Adrenal gland (tissue), 12 donors: ENCODE measurements around the gene AMMECR1. TPM values are rescaled to one million over a fixed set of nuclear protein-coding genes. Genes with fewer than 3 reads are reported as not detected.

Experiments used
- DNase-seq, 7 donors: peaks; one replicate each; pipeline ENCODE4 v3.0.0-alpha.2; 2019 to 2020
- H3K27ac ChIP-seq, 5 donors: fragments of 200-600 bp; sonication (generic) in 4 of 5; 1 replicate in 3 of 5; 2 replicates in 2 of 5; pipeline versions ENCODE4 v1.5.1 to v1.8.0; 2016 to 2020; ENCODE audit warnings: mild to moderate bottlenecking in 1 of 5
- H3K27me3 ChIP-seq: fragments of 200-600 bp; 2 replicates; pipeline ENCODE4 v1.8.0; 2021
- H3K36me3 ChIP-seq, 2 donors: fragments of 200-600 bp; replicated peaks in 1 of 2; 1 replicate in 1 of 2; 2 replicates in 1 of 2; pipeline versions ENCODE4 v1.5.1 to v1.8.0; 2018 to 2022
- H3K4me1 ChIP-seq, 2 donors: fragments of 200-600 bp; replicated peaks in 1 of 2; 1 replicate in 1 of 2; 2 replicates in 1 of 2; pipeline versions ENCODE4 v1.5.1 to v1.8.0; 2018 to 2021
- H3K4me3 ChIP-seq, 4 donors: fragments of 200-600 bp; sonication (generic) in 3 of 4; one replicate each; pipeline ENCODE4 v1.5.1; 2016 to 2018
- H3K9me3 ChIP-seq, 3 donors: fragments of 200-600 bp; sonication (generic) in 1 of 3; replicated peaks in 1 of 3; 1 replicate in 2 of 3; 2 replicates in 1 of 3; pipeline versions ENCODE4 v1.5.1 to v1.8.0; 2016 to 2021
- POLR2A ChIP-seq, 2 donors: fragments of 450-650 bp; IDR thresholded peaks; one replicate each; pipeline ENCODE4 v1.6.1; 2017; ENCODE audit warnings: antibody characterized with exemption in 2 of 2, mild to moderate bottlenecking in 2 of 2, moderate library complexity in 1 of 2
- WGBS, 4 donors: extraction: QIAGEN DNeasy Blood & Tissue Kit in 2 of 4; methylation state at CpG; one replicate each; pipeline versions ENCODE4 v1.1.5 to v1.1.7; 2013 to 2017; 5-methylcytosine and 5-hydroxymethylcytosine counted together
- intact Hi-C, 2 donors: fragments of 100-400 bp; cut with DNase I; formaldehyde crosslinking; loops; one replicate each; pipeline versions ENCODE4 v1.14.1 to v1.15.0; 2022 to 2023
- polyA plus RNA-seq, 3 donors: library from polyadenylated mRNA; stranded (reverse); fragments of 200-250 nt in 2 of 3; fragments of 350-450 nt in 1 of 3; fragmentation: Illumina TruSeq in 1 of 3; extraction: RNeasy Lipid Tissue Mini Kit (QIAGEN cat#74804) in 1 of 3; gene quantifications; one replicate each; pipeline ENCODE4 v1.2.3, GENCODE V29; 2013 to 2014
- total RNA-seq, 9 donors: library from RNA; depleted of rRNA in 4 of 9; stranded (reverse); fragments of >200 nt in 4 of 9; fragments of 120-200 nt in 1 of 9; fragmentation: NEBNext Ultra II Directional in 1 of 9; extraction: Animal tissue kit (Norgen Biotek cat#: 25700) in 1 of 9; gene quantifications; one replicate each; pipeline versions ENCODE4 v1.1.0 to v1.2.4, GENCODE V29; 2013 to 2023
- TF ChIP-seq, protein P1 (sequence below), 6 experiments: fragments of 450-650 bp in 4 of 6; fragments of 200-600 bp in 2 of 6; sonication (generic) in 1 of 6; IDR thresholded peaks; 1 replicate in 5 of 6; 2 replicates in 1 of 6; pipeline versions ENCODE4 v1.5.1 to v1.8.0; 2016 to 2021; ENCODE audit warnings: antibody characterized with exemption in 6 of 6, mild to moderate bottlenecking in 2 of 6, moderate library complexity in 1 of 6
- donor health status: healthy with polysubstance abuse.
- donor health status: Bipolar disorder and iron deficiency.
- donor health status: DM: yes; HTN: yes; CAD: no.
- donor health status: DM: no; HTN: no; CAD: no.
- donor health status: DM: no; HTN: no; CAD: no.
- donor health status: DM: yes; HTN: yes; CAD: no.

Gene AMMECR1
- total and polyA plus RNA-seq, 12 donors: 2.6 to 20.1 (median 7.8) TPM

DNA sequence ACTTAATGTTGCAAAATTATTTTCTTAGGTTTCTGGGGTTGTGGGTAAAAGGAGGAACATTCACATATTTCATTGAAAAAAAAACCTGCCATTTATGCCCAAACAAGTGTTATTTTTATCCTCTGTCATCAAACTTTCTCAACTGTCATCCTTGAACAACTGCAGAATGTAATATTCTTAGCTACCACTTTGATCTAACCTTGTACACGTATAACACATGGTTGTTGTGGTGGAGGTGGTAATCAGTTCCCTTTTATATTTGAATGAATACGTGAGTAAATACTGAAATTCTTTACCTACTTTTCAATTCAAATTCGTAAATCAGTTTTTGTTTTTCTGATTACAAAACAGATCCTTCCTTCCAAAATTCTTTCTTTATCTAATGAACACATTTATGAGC, 3.8 kb upstream of the AMMECR1 start:
- H3K4me1 ChIP-seq: no peaks in the 10 kb centered on the region
- H3K36me3 ChIP-seq: no peaks in the 10 kb centered on the region
- no peaks in the 10 kb centered on the region for H3K9me3 ChIP-seq
- DNase-seq: no peak
- no peak overlapping the region for H3K4me3 ChIP-seq
- TF ChIP-seq, protein P1, sequence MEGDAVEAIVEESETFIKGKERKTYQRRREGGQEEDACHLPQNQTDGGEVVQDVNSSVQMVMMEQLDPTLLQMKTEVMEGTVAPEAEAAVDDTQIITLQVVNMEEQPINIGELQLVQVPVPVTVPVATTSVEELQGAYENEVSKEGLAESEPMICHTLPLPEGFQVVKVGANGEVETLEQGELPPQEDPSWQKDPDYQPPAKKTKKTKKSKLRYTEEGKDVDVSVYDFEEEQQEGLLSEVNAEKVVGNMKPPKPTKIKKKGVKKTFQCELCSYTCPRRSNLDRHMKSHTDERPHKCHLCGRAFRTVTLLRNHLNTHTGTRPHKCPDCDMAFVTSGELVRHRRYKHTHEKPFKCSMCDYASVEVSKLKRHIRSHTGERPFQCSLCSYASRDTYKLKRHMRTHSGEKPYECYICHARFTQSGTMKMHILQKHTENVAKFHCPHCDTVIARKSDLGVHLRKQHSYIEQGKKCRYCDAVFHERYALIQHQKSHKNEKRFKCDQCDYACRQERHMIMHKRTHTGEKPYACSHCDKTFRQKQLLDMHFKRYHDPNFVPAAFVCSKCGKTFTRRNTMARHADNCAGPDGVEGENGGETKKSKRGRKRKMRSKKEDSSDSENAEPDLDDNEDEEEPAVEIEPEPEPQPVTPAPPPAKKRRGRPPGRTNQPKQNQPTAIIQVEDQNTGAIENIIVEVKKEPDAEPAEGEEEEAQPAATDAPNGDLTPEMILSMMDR (IDR thresholded peaks at IDR 0.05): no peak
- TF ChIP-seq POLR2A (IDR thresholded peaks at IDR 0.05): no peak
- no peak overlapping the region for H3K27ac ChIP-seq
- WGBS, 4 donors: 40 to 72% (median 53%) methylated on average over 3 of the region's 3 CpGs
- intact Hi-C loops: no loop called here
- no peaks in the 10 kb centered on the region for H3K27me3 ChIP-seq

DNA sequence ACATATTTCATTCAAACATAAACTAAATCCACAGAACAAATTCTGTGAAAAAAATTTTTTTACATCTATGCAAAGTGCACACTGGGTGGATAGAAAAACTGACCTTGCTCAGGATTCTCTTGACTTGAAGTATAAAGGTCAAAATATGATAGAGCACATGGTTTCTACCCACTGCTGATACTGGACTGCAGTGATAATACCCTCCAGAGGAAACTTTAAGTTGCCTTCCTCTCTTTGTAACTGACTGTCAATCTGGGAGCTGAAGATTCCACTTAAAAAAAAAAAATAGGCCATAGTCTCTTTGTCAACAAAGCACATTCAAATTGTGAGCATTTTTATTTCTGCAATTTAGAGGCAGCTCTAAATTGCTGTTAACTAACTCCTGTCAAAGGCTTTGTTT, 3.2 kb upstream of the AMMECR1 start:
- Histone ChIP-seq H3K4me1 (no peaks in the 10 kb centered on the region), H3K27me3 (no peaks in the 10 kb centered on the region), H3K27ac (no peak overlapping the region), H3K4me3 (no peak overlapping the region), H3K9me3 (no peaks in the 10 kb centered on the region), H3K36me3 (no peaks in the 10 kb centered on the region)
- intact Hi-C loops: no loop called here
- no peak for TF ChIP-seq POLR2A (IDR thresholded peaks at IDR 0.05)
- TF ChIP-seq, protein P1 (IDR thresholded peaks at IDR 0.05): no peak
- DNase-seq: no peak

DNA sequence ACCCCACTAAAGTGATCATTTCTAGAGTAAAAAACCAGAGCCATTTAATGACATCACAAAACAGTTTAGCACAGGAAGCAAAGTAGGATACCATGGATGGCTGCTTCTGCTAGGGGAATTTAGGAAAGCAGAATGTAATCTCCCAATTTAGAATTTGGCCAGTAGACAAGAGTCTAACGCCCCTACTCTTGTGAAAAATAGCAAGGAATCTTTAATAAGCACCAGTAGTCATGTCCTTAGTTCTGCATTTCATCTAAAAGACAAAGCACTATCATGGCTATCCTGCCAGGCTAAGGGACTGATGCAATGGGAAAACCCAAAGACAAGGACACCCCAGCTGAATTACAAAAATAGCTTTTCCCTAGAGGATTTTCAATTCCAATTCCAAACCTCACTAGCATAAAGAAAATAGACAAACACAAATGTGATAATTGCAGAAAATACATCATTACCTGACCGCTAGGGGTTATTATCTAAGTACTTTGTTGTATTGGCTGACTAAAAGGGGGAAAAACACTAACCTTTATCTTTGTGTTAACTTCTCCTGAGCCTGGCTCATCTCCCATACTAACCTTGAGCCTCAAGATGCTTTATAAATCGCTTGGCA, 2.6 kb upstream of the AMMECR1 start:
- H3K27me3 ChIP-seq: no peaks in the 10 kb centered on the region
- H3K27ac ChIP-seq: peak overlapping the region in 1 of 5 donors; percentile 28
- DNase-seq: peak in 1 of 7 donors; percentile 10
- H3K36me3 ChIP-seq: no peaks in the 10 kb centered on the region
- no peak overlapping the region for H3K4me3 ChIP-seq
- no peaks in the 10 kb centered on the region for H3K9me3 ChIP-seq
- no peak for TF ChIP-seq POLR2A (IDR thresholded peaks at IDR 0.05)
- TF ChIP-seq, protein P1 (IDR thresholded peaks at IDR 0.05): peak in 1 of 6 experiments; percentile 7
- intact Hi-C loops: no loop called here
- 25 to 39% (median 33%) methylated on average over 3 of the region's 3 CpGs for WGBS, 4 donors
- H3K4me1 ChIP-seq: no peaks in the 10 kb centered on the region

DNA sequence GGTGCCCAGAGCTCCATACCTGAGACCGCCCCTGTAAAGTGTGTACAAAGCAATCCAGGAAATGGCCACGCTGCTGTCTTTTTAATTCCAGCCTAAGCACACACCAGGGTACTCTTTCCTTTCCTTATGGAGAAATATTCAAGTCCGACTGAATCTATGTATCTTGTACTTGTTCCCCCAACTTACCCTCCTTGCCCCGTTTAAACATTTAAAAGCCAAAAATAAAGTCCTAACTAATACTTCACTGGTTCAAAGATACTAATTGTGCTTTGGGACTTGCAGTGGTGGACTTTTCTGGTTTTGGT, 731 bp upstream of the AMMECR1 start:
- no peaks in the 10 kb centered on the region for H3K27me3 ChIP-seq
- no peaks in the 10 kb centered on the region for H3K36me3 ChIP-seq
- H3K4me3 ChIP-seq: peak overlapping the region in 2 of 4 donors; percentile 19 to 68
- H3K9me3 ChIP-seq: no peaks in the 10 kb centered on the region
- DNase-seq: no peak
- H3K4me1 ChIP-seq: no peaks in the 10 kb centered on the region
- peak overlapping the region in 4 of 5 donors; percentile 68 to 91 (median 82) for H3K27ac ChIP-seq
- TF ChIP-seq, protein P1 (IDR thresholded peaks at IDR 0.05): no peak
- no peak for TF ChIP-seq POLR2A (IDR thresholded peaks at IDR 0.05)
- 4 to 26% (median 19%) methylated on average over 1 to 4 of the region's 4 CpGs for WGBS, 4 donors
- intact Hi-C loops: no loop called here
